SKM-1 (cell line): ENCODE results near the gene TWNK.
"Not testable (repeated sequence)": the region's sequence is repeated elsewhere in the genome, so short reads cannot be mapped to it uniquely, and the experiment has no call there.

Experiments used
- DNase-seq: peaks from one replicate; lab custom pipeline; 2025; ENCODE audit not compliant: unreplicated experiment; lab: John Stamatoyannopoulos, UW

The TWNK gene

DNA sequence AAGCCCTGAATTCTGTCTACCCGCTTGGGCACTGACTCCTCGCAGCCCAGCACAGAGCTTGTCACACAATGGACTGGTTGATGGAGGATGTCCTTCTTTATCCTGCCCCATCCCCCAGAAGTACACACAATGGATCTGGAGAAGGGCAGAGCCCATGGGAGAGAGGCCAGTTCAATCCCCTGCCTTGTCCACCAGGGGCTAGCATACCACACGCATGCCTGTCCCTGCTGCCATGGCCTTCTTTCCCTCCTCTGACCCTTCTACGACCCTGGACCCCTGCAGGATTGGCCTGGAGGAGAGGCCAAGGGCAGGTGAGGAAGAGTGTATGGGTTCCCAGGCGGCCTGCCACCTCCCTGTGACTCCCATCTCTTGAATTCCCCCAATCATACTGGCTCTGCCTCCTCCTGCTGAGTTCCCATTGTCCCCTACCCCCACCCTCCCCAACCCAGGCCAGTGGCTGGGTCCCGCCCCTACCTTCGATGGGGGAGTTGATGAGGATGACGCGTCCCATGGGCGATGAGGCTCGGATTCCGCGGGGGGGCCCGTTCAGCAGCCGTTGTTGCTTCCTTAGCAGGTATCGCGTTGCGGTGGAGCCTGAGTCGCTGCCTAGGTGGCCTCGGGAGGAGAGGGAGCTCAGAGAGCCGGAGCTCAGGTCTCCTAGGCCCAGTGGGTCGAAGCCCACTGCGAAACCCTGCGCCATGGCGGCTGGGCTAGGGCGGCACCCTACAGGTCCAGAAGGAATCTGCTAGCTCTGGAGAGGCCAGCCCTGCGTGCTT, 42.4 kb downstream of the TWNK start:
- DNase-seq: no peak

- DNase-seq: no peak
Measured at GRCh38 chr10:101030496-101031127, 43.3 kb downstream of the TWNK start.

DNA sequence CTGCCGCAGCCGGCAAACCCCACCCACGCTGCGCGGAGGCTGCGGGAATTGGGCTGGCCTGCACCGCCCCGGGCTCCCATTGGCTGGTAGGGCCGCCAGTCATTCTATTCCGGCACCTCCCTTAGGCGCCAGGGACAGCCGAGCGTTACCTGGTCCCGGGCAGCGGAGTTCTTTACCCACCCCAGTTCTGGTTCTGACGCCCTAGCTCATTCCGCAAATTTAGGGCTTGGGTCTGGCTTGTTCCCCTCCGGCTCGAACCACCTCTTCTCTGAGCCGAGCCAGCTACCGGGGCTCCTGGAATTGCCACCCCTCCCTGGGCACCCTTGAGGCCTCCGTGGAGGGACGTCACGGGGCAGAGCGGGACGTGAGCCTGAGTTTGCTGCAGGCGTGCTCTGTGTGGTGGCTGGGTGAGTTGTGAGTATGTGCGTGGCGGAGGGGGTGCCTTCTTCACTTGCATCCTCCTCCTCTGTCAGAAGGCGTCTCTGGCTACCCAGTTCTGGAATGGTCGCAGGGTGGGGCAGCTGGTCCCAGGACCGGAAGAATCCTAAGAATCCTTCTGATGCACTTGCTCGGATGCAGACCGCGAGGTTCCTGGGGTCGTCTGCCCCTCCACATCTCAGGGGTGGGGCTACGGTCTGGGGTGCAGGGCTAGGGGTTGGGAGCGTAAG, 43.9 kb downstream of the TWNK start, which contains the start of the genes PDZD7 and SFXN3:
Gene PDZD7, minus strand, starts transcription at position 2 of the 668 bp plus-strand sequence. CDS start 910 bp downstream, outside the sequence.
Gene SFXN3, plus strand, starts transcription at position 107 of the 668 bp plus-strand sequence. CDS start 3,461 bp downstream, outside the sequence.
- peak; percentile 85 for DNase-seq

DNA sequence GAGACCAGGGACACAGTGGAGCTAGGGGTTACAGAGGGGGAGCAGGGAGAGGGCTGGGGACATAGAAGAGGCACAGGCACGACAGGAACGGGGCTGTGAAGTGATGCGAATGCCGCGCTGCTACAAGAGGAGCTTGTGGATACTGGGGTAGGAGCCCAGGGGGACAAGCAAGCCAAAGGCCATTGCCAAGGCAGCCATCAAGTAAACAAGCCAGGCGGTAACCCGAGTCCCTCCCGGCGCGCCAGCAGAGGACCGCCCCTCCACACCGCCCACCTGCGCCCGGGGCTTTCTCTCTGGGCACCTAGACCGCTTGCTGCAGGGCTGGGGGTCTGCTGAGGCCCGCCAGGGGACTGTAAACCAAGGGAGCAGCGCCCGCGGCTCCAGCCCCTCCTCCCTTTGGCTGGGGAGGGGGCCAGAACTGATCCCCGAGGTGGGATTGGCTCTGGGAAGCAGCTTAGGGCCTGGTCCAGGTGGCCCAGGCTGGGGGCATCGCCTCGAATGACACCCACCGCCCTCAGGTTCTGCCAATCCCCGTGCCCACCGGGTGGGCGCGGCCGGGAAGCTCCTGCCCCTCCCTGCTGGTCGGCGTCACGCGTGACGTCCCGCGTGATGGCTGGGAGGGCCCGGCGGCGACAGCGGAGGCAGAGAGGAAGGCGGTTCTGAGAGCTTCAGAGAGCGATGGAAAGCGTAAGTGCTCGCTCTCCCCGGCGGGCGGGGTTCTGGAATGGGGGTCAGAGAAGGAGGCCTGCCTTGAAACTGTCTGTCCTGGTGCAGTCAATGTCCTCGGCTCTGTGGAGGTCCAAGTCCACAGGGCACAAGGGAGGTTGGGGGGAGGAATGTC, 44.7 kb downstream of the TWNK start:
- DNase-seq: no peak

DNA sequence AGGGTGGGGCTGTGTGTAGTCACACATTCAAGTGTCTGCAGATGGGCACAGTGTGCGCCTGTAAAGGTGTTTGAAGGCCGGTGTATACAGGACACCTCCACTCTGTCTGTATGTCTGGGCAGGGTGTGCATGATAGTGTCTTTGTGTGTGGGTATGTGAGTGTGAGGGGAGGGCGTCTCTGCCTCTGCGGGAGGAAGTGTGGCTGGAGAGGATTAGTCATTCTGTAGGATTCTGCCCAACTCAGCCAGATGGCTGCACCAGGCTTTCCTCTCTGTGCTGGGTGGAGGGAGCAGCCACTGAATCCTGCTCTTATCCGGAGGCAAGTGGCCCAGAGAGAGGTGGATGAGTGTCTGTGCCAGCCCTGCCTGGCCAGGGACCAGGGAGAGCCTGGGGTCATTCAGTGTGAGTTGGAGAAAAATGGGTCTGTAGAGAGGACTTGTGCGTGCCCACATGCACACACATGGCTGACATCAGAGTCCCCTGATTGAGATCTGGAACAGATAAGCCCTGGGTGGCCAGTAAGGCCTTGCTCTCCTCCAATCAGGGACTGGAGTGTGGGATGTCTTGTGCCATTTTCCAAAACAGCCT, 45.4 kb downstream of the TWNK start:
- DNase-seq: peak; percentile 21

GRCh38 chr10:101033276-101033675, 45.9 kb downstream of the TWNK start:
- no peak for DNase-seq

- DNase-seq: not testable (repeated sequence)
Measured at GRCh38 chr10:101034404-101034803, 47.1 kb downstream of the TWNK start.

DNA sequence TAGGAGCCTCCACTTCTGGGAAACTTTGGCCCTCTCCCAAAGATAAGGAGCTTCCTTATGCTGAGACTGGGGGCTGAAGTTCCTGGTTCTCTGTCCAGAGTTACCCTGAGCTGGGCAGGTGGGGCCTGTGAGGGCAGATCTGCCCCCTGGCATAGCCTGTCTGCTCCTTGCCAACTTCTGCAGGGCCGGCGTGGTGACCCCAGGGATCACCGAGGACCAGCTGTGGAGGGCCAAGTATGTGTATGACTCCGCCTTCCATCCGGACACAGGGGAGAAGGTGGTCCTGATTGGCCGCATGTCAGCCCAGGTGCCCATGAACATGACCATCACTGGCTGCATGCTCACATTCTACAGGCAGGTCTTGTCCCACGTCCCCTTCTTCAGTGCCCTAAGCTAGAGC, 48.0 kb downstream of the TWNK start:
- no peak for DNase-seq

DNA sequence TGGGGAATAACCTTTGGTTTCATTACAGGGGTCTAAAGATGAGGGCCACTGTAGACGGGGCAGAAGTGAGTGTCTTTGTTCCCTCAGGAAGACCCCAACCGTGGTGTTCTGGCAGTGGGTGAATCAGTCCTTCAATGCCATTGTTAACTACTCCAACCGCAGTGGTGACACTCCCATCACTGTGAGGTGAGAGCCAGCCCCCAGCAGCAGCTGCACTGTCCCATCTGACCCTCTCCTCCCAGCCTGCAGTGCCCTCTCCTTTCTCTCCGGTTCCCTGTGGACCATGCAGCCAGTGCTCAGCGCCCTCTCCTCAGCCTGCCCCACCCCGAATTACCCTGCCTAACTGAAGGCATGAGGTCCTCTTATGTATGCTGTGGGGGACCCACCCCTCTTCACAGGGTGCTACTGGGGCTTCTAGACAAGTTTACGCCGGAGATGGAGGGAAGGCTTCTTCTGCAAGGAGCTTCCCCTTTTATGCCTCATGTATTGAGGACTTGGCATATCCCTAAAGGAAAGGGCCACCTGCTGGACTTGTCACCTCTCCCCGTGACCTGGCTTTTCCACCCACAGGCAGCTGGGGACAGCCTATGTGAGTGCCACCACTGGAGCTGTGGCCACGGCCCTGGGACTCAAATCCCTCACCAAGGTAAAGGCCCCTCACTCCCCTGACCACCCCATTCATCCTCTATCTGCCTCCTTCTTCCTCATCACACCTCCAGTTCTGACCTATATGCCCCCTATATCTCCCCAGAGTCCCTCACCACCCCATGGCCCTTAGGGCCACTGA, 48.8 kb downstream of the TWNK start:
- no peak for DNase-seq

GRCh38 chr10:101036726-101037125, 49.4 kb downstream of the TWNK start:
- DNase-seq: no peak

- DNase-seq: no peak
Measured at GRCh38 chr10:101038484-101038883, 51.1 kb downstream of the TWNK start.

GRCh38 chr10:101040061-101040460, 52.7 kb downstream of the TWNK start:
- no peak for DNase-seq

GRCh38 chr10:101040851-101041250, 53.5 kb downstream of the TWNK start:
- DNase-seq: no peak

DNA sequence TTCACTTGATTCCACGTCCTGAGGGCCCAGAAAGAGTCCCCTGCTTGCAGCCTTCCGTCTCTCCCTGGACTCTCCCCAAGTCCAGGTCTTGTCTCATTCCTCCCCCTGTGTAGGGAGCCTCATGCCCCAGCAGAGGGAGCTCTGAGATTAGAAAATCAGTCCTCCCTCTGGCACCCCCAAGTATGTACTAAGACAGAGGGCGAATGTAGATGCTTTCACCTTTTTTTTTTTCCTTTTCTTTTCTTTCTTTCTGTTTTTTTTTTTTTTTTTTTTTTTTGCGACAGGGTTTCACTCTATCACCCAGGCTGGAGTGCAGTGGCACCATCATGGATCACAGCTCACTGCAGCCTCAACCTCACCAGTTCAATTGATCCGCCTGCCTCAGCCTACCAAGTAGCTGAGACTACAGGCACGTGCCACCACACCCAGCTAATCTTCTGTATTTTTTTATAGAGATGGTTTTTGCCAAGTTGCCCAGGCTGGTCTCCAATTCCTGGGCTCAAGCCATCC, 54.0 kb downstream of the TWNK start:
- peak; percentile 46 for DNase-seq

GRCh38 chr10:101042118-101042517, 54.8 kb downstream of the TWNK start:
- DNase-seq: no peak

GRCh38 chr10:101042667-101043362, 55.5 kb downstream of the TWNK start:
- peak; percentile 76 for DNase-seq

DNA sequence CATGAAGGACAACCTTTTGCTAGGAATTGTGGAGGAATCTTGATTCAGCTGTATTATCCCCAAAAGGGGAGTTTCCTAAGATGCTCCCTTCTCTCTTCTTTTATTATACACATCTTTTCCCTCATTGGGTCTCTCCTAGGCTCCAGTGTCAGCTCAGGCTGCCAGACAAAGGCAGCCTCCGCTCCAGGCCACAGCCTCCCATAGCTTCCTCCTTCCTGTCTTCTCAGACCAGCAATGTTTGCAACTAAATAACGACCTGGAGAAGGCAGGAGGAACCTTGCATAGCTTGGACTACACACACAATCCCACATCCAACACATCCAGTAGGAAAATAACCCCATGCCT, 56.0 kb downstream of the TWNK start:
- DNase-seq: no peak
